OCI-M2 (cell line): Measurements from ENCODE around the gene CKMT2.

ENCODE experiments used
- DNase-seq: peaks from one replicate; lab custom pipeline; 2025; ENCODE audit not compliant: unreplicated experiment; lab: John Stamatoyannopoulos, UW

CKMT2 gene

DNA sequence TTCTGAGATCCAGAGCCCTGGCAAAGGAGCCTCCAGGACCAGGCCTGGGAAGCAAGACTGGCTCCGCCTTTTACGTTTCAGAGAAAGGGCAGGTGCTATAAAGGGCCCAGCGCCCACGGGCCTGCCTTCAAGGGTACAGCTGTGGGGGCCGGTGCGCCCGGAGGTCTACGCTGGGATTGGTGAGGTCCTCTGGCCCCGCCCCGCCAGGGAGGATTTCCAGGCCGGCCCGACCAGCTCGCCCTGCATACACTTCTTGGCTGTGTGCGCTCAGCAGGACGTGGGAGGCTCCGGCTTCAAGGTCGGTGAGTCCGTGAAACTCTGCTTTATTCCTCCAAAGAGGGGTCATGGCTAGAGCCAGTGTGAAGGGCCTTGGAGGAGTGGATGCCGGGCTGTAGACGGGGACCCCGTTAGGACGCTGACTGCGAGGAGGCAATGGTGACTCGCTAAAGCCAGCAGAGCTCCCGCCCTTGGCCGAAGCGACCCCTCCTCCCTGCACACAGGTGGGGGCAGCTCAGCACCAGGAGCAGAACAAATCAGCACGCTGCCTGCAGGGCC, at the start of gene CKMT2:
CKMT2 (plus strand) TSS at position 243 of the 555 bp plus-strand sequence. CDS start 17,811 bp downstream, outside the sequence.
- no peak for DNase-seq

DNA sequence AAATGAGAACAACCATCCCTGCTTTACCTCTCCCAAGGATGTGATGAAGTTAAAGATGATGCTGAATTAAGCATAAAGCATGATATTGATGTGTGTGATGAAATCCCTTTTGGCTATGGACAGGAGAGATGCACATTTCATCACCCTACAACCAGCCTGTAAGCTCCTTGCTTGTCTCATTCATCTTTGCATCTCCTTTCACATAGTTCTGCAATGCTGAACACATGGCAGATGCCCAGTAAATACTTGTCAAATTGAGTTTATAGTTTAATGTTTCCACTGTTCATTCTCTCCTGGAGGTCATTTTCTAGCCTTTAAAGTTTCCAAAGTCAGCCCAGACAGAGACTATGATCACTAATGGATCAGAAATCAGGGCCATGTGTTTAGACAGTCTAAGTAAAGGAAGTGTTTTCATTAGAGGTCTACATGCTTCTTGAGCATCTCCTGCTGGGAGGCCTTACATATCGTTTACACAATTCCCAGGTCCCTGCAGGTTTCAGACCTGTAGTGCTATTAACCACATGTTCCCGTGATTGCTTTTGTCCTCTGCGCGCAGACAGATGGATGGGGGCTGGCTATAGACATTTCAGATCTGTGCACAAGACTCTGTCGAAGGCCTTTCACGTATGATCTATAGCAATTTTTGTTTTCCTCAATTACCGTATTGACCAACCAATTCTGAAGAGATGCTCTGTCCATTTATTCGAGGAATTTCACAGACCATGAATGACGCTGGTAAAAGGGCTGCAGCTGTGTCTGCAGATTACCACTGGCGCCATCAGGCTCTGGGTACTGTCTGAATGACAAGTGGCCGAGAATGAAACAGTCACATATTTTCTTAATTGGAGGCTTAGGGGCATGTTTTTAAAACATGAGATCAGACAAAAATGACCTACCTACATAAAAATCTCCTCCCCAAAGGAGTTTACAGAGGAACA, 49.0 kb upstream of the CKMT2 start:
- DNase-seq: no peak

DNA sequence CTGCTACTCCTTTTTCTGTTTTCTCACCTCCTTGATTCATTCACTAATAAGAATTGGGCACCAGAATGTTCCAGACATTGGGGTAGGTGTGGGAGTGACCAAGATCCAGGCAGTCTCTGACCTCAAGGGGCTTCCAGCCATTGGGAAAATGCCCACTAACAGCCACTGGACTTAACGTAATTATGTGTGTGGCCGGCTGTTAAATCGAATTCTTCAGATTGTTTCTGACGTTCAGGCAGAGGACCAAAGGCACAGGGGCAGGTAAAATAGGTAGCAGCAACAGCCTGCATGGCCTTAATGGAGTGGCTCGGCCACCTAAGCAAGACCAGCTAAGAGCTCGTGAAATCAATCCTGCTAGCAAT, 48.4 kb upstream of the CKMT2 start:
- no peak for DNase-seq

DNA sequence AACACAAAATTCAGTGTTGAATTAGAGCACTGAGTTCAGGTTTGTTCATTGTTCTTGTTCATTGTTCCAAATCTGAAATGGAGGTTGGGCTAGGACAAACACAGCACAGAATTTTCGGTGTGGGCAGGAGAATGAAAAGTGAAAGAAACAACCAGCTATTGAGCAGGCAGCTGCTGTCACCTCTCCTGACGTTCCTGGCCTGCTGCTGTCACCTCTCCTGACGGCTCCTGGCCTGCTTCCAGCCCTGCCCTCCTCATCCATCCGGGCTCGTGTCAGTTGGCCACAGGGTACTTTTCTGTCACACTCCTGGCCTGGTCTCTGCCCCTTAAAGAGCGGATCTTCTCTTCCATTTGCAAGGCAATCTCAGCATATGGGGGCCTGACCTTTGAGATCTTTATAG, 45.2 kb upstream of the CKMT2 start:
- no peak for DNase-seq

DNA sequence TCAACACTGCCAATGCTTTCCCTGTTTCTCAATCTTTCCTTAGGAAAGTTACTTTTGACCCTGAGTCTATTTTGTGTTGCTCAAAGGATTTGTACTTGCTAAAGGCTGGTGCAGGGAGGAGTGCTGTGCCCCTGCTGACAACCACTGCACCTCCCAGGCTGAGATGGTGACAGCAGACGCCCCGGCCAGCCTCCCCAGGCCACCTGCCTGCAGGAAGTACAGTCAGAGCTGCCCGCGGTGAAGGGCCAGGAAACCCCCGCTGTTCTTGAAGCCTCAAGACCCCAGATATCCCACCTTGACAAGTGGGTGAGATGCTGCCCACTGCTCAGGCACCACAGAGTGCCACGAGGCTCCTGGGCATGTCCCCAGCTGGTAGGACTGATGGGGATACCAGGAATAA, 44.2 kb upstream of the CKMT2 start:
- no peak for DNase-seq

DNA sequence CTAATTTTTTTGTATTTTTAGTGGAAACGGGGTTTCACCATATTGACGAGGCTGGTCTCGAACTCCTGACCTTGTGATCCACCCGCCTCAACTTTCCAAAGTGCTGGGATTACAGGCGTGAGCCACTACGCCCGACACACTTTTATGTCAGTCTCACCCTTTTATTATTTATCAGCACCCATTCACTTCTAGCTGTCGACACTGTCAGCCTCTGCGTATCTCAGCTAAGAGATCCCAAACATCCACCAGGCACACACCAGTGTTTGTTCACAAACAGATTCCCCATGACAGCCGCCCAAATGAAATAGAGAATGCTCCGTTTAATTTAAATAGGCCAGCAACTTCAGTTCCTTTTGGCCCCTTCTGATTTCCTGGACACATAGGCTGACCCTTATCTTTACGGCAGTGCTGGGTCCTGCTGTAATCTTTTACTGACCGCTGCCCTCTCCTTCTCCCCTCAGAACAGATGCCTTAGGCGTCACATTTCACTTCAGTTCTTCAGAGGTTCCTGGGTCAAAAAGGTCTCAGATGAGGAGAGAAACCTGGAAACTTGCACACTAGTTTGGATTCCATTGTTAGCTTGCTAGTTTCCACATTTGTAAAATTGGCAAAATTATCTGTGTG, 43.1 kb upstream of the CKMT2 start:
- DNase-seq: no peak

DNA sequence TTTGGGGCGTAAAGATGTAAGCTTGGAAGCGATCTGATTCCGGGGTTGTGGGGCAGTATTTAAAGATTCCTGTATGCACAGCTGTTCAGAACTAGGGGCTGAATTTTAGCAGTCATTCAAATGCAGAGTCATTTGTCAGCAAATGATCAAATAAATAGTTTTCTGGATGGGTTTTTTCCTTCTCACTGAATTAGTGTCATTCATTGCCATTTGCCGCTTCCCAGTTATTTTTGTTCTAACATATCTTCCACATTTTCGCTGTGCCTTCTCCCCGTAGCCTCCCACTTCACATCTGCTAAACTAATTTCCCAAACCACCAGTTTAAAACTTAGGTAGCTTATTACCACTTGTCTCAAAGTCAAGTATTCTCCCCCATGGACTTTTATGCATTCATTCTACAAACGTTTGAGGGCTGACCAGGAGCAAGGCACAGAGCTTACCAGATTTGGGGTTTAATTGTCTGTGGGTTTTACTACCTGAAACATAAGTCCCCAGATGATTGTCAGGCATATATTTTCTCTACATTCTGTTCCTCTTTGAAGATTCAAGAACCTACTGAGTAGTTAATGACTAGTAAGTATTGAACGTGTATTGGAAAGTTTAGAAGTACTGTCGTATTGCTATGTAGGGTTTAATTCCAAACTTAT, 41.3 kb upstream of the CKMT2 start:
- DNase-seq: no peak

DNA sequence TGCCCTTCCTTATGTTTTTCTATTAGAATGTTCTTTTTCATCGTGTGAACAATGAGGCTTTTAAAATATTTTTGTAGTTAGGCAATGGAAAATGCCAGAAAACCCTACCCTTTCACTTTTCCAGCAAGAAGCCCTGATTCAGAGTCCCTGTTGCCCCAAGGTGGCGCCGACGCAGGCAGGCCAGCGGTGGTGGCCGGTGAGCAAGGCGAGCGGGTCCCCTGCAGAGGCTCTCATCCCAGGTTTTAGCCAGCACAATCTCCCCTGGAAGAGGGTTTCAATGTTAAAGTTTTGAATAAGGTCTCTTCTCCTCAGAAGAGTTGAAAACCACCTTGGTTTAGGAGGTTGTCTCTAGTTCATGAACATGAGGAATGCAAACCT, 40.8 kb upstream of the CKMT2 start:
- no peak for DNase-seq

DNA sequence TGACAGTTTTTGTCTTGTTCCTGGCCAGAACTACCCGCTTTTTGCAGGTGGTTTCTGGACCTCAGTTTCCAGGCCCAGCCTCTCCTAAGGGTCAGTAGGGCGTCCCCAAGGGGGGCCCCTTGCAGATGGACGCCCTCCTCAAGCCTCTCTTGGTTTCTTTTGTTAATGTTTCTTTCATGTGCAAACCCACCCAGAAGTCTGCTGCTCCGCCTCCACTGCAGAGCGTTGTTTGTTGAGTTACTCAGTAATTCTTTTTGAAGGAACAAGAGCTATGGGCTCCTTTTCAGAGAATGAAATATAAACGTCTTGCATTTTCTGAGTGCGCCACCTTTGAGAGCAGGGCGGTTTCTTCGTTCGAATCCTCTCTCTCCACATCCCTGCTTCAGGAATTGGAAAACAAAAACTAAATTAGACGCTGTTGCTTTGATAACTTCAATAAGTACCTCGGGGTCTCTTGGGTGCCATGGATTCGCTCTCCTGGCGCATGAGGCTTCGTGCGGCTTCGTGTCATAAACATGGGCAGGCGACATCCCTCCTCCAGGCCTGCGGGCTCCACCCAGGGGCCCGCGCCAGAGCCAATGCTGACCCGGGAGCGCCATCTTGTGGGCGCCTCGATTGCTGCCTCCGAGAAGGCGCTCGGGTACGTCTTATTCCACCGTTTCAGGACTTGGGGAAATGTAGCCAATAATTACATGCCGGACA, 38.3 kb upstream of the CKMT2 start:
- peak; percentile 36 for DNase-seq

DNA sequence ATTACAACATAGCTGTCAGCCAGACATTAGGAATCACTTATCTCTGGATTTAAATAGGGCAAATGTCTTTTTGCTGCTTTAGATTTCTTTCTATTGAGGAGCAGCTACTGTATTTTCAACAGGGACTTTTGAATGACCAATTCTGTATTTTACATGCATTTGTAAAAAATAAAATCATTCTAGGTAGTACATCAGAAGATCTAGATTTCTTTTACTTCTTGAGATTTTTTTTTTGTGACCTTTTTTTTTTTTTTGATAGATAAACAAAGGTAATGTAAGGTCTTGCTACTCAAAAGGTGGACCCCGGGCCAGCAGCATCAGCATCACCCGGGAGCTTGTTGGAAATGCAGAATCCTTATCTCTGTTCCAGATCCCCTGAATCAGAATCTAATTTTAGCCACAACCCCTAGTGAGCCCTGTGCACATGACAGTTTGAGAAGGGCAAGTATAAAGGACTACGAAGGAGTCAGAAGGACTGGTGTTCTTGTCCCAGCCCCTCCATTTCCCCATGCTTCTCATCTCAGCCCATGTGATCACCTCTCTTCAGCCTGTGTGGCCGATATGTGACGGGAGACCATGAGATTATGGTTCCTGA, 37.7 kb upstream of the CKMT2 start:
- no peak for DNase-seq

DNA sequence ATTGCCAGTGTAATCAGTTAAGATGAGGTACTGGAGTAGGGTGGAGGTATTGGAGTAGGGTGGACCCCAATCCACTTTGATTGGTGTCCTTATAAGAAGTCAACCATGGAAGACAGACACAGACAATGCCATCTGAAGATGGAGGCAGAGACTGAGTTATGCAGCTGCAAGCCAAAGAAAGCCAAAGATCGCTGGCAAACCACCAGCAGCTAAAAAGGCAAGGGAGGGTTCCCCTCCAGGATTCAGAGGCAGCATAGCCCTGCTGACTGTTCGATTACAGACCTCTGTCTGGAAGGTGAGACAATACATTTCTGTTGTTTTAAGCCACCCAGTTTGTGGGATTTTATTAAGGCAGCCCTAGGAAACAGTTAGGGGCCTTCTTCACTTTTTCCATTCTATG, 30.5 kb upstream of the CKMT2 start:
- DNase-seq: no peak

DNA sequence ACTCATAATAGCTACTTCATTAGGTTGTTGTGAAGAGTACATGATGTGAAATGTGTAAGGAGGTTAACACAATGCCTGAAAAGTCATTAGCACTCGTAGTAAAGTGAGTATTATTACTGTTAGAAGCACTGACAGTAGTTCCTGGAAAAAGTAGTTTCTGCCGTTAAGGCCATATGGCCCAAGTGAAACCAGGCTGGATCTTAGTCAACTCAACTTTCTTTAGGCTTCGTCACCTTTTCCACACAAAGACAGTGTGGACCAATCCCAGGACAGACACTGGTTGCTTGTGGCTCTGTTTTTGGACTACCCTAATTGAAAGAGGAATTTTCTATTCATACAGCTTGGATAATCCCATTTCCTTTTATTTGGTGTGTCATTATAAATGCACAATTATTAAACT, 29.4 kb upstream of the CKMT2 start:
- DNase-seq: no peak

DNA sequence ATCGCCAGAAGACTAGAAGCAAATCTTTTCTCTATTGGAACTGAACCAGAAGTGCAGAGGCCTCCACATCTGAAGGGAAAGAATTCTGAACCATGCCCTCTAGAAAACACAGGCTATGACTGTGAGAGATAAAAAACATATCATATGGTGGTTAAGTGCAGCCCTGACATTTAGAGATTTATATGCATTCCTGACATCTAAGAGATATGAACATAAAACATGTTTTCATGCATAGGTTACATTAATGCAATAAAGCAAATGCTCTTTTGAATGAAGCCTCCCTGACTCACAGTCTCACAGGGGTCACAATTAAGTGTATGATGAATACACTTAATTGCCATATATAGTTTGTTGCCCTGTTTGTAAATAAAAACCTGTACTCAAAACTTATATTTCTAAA, 28.9 kb upstream of the CKMT2 start:
- no peak for DNase-seq

DNA sequence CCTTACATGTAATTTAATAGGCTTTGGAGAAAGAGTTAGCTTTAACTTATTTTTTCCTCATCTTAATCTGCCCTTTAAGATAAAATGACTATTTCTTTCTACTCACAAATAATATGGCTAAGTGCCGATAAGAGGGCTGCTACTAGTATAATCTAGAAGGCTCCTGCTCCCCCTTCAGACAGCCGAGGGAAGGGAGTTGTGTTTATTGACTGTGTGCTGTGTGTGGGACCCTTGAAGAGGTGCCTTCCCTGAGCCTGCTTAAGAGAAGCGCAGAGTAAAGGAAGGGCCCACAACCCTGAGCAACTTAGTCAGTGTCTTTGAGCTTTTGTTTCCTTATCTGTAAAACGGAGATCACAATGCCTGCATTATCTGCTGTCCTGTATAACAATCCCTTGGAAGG, 28.1 kb upstream of the CKMT2 start:
- DNase-seq: no peak

DNA sequence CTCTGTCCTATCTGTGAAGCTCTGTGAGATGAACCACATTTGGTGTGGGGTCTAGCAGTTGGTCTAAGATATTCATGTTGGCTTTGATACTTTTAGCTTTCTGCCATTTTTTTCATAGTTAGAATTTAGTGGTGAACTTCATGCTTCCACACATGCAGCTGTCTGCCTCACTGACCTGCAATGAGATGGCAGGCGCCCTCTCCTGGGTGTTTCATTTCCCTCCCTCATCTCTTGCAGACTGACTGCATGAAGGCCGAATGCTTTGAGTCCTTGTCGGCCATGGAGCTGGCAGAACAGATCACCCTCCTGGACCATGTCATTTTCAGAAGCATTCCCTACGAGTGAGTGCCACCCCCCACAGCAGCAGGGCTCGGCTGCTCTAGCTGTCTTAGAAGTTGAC, 26.1 kb upstream of the CKMT2 start:
- DNase-seq: no peak

DNA sequence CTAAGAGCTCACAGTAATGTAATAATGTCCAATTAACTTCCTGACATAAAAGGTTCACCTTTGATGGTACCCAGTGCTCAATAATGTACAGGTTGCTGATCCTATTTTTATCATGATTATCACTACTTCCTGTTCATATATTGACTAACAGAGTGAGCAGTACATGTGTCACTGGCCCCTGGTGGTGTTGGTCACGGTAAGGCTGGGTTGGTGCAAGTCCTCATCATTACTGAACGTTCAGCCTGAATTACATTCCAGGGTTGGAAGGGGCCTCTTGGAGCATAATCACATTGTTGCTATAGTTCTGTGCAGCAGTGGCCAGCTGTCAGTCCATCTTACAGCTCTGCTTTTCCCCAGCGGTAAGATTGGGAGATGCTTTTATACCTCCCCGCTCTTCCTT, 24.2 kb upstream of the CKMT2 start:
- DNase-seq: no peak

DNA sequence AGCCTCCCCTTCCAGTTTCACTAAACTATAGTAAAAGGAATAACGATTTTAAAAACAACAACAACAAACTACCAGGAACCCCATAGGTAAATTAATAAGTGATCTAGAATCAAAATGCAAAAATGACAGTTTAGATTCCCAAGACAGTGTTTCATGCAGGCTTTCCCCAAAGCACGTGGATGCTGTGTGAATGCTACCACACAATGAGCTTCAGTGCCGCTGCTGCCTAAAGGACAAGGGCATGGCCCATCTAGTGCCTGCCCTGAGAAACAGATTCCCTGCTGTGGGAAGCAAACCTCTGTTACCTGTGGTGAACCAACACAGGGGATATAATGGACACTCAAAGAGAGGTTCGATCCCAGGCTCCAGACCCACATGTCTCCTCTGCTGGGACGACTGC, 23.7 kb upstream of the CKMT2 start:
- no peak for DNase-seq

DNA sequence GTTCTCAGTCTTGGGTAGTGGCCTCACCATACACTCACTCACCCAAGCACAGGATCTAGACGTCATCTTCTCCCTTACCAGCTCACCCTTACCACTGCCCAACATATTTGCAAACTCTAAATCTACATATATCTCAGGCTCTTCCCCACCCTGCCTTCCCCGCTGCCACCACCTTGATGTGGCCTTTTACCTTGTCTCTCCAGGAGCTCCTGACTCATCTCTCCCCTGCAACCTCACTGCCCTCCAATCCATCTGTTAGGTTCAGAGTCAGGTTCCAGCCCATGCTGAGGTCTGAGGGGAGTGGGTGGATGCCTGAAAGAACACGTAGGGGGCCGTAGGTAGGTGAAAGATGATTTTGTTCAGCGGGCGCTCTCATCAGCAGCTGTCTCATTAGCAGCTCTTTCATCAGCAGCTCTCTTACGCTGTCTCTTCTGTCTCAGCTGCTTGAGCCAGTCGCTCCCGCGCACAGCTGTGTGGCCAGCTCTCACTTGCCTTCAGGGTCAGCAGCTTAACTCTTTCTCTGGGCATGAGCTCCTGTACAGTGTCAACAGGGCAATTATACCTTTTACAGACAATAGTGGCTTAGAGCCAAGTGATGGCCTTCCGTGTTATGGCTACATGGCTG, 23.1 kb upstream of the CKMT2 start:
- DNase-seq: no peak

DNA sequence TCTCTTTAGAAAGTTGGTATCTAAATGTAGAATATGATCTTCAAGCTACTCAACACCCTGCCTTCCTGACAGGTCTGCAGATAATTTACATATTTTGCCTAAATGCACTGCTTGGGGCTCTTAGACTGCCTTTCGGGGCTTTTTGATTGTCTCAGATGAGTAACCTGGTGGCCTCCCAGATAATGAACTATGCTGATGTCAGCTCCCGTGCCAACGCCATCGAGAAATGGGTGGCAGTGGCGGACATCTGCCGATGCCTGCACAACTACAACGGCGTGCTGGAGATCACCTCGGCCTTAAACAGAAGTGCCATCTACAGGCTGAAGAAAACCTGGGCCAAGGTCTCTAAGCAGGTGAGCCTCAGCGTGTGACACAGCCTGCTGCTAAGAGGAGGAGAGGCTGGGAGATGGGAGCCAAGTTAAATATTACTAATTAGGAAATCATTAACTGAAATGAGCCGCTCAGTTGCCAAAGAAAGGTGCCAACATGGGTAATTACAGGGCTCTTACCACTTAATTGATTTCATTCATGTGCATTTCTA, 20.8 kb upstream of the CKMT2 start:
- no peak for DNase-seq

DNA sequence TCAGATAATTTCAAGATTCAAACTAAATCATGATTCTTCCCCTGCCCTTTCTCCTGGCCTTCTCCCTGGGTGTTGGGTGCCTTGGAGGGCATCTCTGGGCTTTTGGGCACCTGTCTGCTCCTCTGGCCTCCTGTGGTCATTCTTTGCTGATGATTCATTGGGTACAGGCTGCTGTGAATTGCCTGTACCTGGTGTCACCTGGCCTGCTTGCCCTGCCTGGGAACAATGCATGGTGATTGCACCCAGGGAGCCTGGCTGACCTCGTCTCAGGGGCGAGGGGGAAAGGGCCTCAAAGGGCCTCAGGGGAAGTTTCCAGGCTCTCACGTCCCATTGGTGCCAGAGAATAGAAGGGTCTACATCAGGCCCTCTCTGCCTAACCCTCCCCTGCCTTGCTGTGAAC, 20.1 kb upstream of the CKMT2 start:
- no peak for DNase-seq
